Psoas muscle (tissue), 8 donors: ENCODE results near the gene CCDC172. TPM values are rescaled to one million over a fixed set of nuclear protein-coding genes. Genes with fewer than 3 reads are reported as not detected.

ENCODE experiments used
- ATAC-seq, 4 donors: fragments of 200-7000 bp; cut with Tn5 transposase; one replicate each; pipeline ENCODE4 v1.9.1; 2020; ENCODE audit warnings: moderate library complexity in 3 of 4, mild to moderate bottlenecking in 2 of 4
- DNase-seq, 2 donors: peaks; one replicate each; pipeline ENCODE4 v3.0.0-alpha.2; 2020
- H3K27ac ChIP-seq: fragments of 200-600 bp; one replicate; pipeline ENCODE4 v1.8.0; 2022
- H3K27me3 ChIP-seq, 3 donors: fragments of 200-600 bp in 1 of 3; one replicate each; pipeline versions ENCODE4 v1.6.1 to v1.8.0; 2013 to 2022; ENCODE audit warnings: low read length in 2 of 3, mild to moderate bottlenecking in 2 of 3, moderate library complexity in 1 of 3; ENCODE audit not compliant: insufficient read depth in 3 of 3
- H3K36me3 ChIP-seq, 2 donors: fragments of 200-600 bp in 1 of 2; one replicate each; pipeline versions ENCODE4 v1.6.1 to v1.8.0; 2013 to 2022; ENCODE audit warnings: low read depth in 1 of 2, mild to moderate bottlenecking in 1 of 2, moderate library complexity in 1 of 2; ENCODE audit not compliant: insufficient read depth in 1 of 2
- H3K4me1 ChIP-seq: fragments of 200-600 bp; one replicate; pipeline ENCODE4 v1.8.0; 2022
- H3K4me3 ChIP-seq: fragments of 200-600 bp; one replicate; pipeline ENCODE4 v1.8.0; 2022; ENCODE audit warnings: mild to moderate bottlenecking
- H3K9me3 ChIP-seq: fragments of 200-600 bp; one replicate; pipeline ENCODE4 v1.8.0; 2022
- WGBS, 3 donors: extraction: QIAGEN DNeasy Blood & Tissue Kit; methylation state at CpG; one replicate each; pipeline versions ENCODE4 v1.1.6 to v1.1.7; 2013; 5-methylcytosine and 5-hydroxymethylcytosine counted together
- intact Hi-C, 2 donors: fragments of 100-400 bp; cut with DNase I; formaldehyde crosslinking; loops; one replicate each; pipeline versions ENCODE4 v1.11.0 to v1.14.2; 2022
- long read RNA-seq, 2 donors: library from polyadenylated mRNA; unstranded; transcript quantifications; one replicate each; pipeline ENCODE4 v2.0.0, GENCODE V29; 2021
- polyA plus RNA-seq, 3 donors: library from polyadenylated mRNA; stranded (reverse); fragments of 200-250 nt; gene quantifications; one replicate each; pipeline ENCODE4 v1.2.3, GENCODE V29; 2013
- total RNA-seq, 4 donors: library from RNA; stranded (reverse); fragmentation: NEBNext Ultra II Directional in 2 of 4; extraction: Animal tissue kit (Norgen Biotek cat#: 25700) in 2 of 4; gene quantifications; one replicate each; pipeline versions ENCODE4 v1.2.1 to v1.2.4, GENCODE V29; 2021 to 2023
- TF ChIP-seq, protein P1 (sequence below): fragments of 200-600 bp; IDR thresholded peaks from one replicate; pipeline ENCODE4 v1.8.0; 2022; ENCODE audit warnings: antibody characterized with exemption
- donor health status: healthy with polysubstance abuse.
- donor health status: DM: no; HTN: no; CAD: no; lungs with moderate emphysema.
- donor health status: Bipolar disorder and iron deficiency.
- donor health status: healthy.
- donor health status: DM: yes; HTN: yes; CAD: no.
- donor health status: DM: no; HTN: no; CAD: no.
- donor health status: DM: no; HTN: no; CAD: no.
- donor health status: DM: yes; HTN: yes; CAD: no.

The CCDC172 gene
- total RNA-seq = not detected
- polyA plus RNA-seq = not detected
- long read RNA-seq, donor 1 = 0 reads
- long read RNA-seq, donor 2 = 0 reads

- H3K4me1 ChIP-seq = no peaks in the 10 kb centered on the region
- intact Hi-C loops = no loop called here
- H3K9me3 ChIP-seq = no peaks in the 10 kb centered on the region
- no peak within 1 kb of the TSS for H3K4me3 ChIP-seq
- WGBS, 3 donors = 76 to 82% (median 77%) methylated on average over 22 of the region's 22 CpGs
- ATAC-seq (no peak), DNase-seq (peak in 1 of 2 donors; percentile 44)
- no peak within 1 kb of the TSS for H3K27ac ChIP-seq
- H3K36me3 ChIP-seq = no peaks in the 10 kb centered on the region
- H3K27me3 ChIP-seq = peaks cover 0 to 2% (median 0%) of the 10 kb centered on the region in 3 donors
- TF ChIP-seq, protein P1, sequence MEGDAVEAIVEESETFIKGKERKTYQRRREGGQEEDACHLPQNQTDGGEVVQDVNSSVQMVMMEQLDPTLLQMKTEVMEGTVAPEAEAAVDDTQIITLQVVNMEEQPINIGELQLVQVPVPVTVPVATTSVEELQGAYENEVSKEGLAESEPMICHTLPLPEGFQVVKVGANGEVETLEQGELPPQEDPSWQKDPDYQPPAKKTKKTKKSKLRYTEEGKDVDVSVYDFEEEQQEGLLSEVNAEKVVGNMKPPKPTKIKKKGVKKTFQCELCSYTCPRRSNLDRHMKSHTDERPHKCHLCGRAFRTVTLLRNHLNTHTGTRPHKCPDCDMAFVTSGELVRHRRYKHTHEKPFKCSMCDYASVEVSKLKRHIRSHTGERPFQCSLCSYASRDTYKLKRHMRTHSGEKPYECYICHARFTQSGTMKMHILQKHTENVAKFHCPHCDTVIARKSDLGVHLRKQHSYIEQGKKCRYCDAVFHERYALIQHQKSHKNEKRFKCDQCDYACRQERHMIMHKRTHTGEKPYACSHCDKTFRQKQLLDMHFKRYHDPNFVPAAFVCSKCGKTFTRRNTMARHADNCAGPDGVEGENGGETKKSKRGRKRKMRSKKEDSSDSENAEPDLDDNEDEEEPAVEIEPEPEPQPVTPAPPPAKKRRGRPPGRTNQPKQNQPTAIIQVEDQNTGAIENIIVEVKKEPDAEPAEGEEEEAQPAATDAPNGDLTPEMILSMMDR = no peak
Observed at GRCh38 chr10:116324227-116324950, at the start of gene CCDC172. Gene CCDC172, plus strand, starts transcription at chr10:116324448. Its CDS starts 564 bp downstream, at chr10:116325012.

GRCh38 chr10:116276981-116277380 lies 47.3 kb upstream of the CCDC172 start:
- Histone ChIP-seq H3K27me3 (peaks cover 3 to 41% (median 12%) of the 10 kb centered on the region in 3 donors), H3K9me3 (no peaks in the 10 kb centered on the region), H3K4me1 (no peaks in the 10 kb centered on the region), H3K4me3 (no peak overlapping the region), H3K36me3 (no peaks in the 10 kb centered on the region), H3K27ac (no peak overlapping the region)
- TF ChIP-seq, protein P1 = no peak
- ATAC-seq (no peak), DNase-seq (no peak)
- WGBS, 3 donors = 92 to 96% (median 93%) methylated on average over 3 of the region's 3 CpGs
- intact Hi-C loops = no loop called here

DNA sequence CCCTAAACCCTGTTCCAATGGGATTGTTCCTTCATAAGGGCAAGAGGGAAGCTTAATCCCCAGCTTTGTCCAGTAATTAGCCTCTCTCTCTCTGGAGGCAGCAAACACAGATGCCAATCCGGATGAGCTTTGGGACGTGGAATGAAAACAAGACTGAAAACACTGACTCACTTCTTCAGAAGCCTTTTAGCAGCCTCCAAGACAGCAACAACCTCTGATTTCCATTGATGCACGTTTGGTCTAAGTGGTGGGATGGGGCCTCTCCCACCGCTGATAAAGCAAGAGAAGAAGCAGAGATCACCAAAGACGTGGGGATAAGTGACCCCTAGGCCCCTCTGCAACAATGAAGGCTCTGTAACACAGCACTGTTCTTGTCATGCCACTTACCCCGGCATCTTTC lies 45.4 kb upstream of the CCDC172 start:
- WGBS, 3 donors = 52 to 60% (median 55%) methylated on average over 6 of the region's 6 CpGs
- DNase-seq = no peak
- TF ChIP-seq, protein P1 = no peak
- Histone ChIP-seq H3K27me3 (peaks cover 3 to 23% (median 3%) of the 10 kb centered on the region in 3 donors), H3K9me3 (no peaks in the 10 kb centered on the region), H3K36me3 (no peaks in the 10 kb centered on the region), H3K4me1 (no peaks in the 10 kb centered on the region), H3K4me3 (no peak overlapping the region), H3K27ac (no peak overlapping the region)
- ATAC-seq = no peak
- intact Hi-C loops = no loop called here

- H3K9me3 ChIP-seq = no peaks in the 10 kb centered on the region
- DNase-seq (no peak), ATAC-seq (no peak)
- H3K4me1 ChIP-seq = no peaks in the 10 kb centered on the region
- H3K27me3 ChIP-seq = peaks cover 0 to 3% (median 0%) of the 10 kb centered on the region in 3 donors
- intact Hi-C loops = loop anchor here (10.0 kb wide), 3 partner anchors 457 to 577 kb away; no protein-coding TSS in a partner anchor
- no peak overlapping the region for H3K4me3 ChIP-seq
- WGBS, 3 donors = 66 to 78% (median 67%) methylated on average over 3 of the region's 3 CpGs
- no peaks in the 10 kb centered on the region for H3K36me3 ChIP-seq
- TF ChIP-seq, protein P1 = no peak
- no peak overlapping the region for H3K27ac ChIP-seq
Observed at GRCh38 chr10:116281775-116282174, 42.5 kb upstream of the CCDC172 start.
